ENCODE results near the gene C19orf67.

Gene C19orf67

DNA sequence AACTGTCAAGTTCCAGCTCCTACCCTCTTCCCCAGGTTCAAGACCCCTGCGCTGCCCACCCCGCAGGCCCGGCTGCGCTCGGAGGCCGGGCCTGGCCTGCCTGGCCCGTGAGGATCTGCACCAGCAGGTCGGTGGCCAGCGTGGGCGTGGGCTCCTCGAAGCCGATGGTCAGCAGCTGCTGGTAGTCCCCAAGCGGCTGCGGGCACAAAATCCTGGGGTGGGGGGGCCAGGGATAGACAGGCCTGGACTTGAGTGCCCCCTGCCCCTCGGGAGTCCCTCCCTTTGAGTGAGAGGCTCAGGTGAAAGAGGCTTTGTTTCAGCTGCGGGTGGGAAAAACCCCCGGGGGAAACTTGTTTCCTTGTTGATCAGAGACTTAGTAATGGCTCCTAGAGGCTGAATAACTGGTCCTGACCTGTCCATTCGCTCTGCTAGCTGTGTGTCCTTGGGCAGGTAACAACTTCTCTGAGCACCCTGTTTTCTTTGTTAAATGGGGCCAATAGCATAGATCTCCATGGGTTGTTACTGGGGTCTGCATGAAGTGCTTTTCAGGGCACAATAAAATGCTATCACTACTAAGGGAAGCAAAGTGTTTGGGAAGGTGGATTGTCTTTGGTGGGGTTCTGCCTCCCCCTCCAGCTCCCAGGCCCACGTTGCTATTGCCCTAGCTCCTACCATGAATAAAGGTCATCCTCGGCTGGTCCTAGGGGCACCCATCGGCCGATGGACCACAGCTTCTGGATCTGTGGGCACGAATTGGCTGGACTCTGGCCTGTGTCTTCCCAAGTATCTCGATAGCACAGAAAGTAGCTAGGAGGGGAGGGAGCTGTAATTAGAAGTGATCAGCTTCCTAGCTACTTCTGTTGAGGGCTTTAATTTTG, 3.5 kb downstream of the C19orf67 start:
- peak; percentile 62 for DNase-seq

DNA sequence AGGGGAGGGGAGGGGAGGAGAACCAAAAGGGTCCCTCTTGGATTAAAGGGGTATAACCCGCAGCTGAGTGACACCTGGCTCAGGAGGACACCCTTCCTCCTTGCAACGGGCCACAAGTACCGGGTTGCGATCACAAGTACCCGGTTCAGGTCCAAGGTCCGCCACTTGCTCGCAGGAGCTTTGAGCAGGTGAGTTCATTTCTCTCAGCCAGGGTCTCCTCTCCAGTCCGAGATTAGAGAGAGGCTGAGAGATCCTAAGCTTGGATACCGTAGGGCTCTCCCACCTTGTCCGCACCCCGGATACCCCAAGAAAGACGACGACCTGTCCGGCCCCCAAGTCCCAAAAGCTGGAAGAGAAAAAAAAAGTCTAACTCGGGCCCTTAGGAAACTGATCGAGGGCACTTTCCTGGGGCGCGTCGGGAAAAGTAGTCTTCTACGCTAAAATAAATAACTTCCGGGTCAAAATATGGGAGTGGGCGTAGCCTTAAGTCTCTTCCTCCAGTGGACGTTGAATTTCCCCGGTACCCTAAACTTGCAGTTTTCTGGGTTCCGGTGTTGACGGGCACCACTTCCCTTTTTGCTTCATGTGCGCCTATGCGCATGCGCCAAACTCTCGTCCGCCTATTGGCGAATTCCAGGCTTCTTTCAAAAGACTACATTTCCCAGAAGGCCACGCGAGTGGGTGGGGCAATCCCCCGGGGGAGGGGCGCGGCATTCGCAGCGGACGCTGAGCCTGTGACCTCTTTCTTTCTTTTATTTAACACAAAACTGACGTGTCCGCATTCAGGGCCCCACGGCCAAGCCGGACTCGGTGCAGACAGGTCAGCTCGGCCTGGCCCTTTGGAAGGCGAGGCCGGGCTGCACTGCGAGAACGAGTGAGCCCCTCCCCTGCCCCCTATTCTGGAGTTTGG, 4.4 kb downstream of the C19orf67 start:
- DNase-seq, result peak; percentile 100

DNA sequence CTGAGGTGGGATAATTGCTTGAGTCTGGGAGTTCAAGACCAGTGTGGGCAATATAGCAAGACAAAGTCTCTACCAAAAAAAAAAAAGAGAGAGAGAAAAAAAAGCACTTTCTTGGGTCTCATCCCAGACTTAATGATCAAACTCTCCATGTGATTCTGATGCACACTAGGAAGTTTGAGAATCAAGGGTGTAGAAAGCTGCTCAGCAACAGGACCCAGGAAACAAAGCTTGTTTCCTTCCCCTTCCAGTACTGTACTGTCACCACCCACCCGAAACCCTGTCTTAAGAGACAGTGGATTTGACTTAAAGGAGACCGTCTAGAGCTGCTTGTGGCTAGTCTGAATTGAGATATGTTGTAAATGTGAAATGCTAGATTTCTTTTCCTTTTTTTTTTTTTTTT, 7.2 kb downstream of the C19orf67 start:
- DNase-seq, result no peak

GRCh38 chr19:14073925-14074838, 11.4 kb downstream of the C19orf67 start:
- DNase-seq, result peak; percentile 22

DNA sequence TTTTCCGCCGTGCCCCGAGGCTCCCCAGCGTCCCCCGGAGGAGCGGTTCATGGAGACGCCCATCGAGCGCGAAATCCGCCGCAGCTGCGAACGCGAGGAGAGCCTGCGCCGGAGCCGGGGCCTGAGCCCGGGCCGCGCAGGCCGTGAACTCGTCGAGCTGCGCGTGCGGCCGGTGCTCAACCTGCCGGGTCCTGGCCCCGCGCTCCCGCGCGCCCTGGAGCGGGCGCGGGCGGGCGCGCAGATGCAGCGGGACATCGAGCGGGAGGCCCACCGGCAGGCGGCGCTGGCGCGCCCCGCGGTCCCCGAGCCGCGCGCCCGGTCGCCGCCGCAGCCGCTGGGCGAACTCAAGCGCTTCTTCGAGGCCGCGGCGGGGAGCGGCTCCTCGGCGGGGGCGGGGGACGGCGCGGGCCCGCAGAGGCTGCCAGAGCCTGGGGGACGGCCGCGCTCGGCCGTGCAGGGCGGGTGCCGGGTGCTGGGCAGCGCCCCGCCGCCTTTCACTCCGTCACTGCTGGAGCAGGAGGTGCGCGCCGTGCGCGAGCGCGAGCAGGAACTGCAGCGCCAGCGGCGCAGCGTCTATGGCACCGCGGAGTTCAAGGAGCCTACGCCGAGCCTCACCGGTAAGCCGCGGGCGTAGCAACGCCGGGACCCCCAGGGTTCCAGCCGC, 12.2 kb downstream of the C19orf67 start:
- DNase-seq, result peak; percentile 78

GRCh38 chr19:14072535-14073260, 12.9 kb downstream of the C19orf67 start, which contains the start of gene MISP3:
MISP3 (plus strand) TSS chr19:14072786; CDS start chr19:14073310, 524 bp downstream.
- peak; percentile 42 for DNase-seq

GRCh38 chr19:14070268-14071050, 15.1 kb downstream of the C19orf67 start:
- no peak for DNase-seq

GRCh38 chr19:14066134-14066533, 19.4 kb downstream of the C19orf67 start:
- DNase-seq, result no peak

GRCh38 chr19:14063105-14063504, 22.5 kb downstream of the C19orf67 start:
- DNase-seq, result no peak

DNA sequence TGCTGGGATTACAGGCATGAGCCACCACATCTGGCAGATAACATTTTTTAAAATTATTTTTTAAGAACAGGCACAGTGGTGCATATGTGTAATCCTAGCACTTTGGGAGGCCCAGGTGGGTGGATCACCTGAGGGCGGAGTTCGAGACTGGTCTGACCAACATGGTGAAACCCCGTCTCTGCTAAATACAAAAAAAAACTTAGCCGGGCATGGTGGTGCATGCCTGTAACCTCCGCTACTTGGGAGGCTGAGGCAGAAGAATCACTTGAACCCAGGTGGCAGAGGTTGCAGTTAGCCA, 23.1 kb downstream of the C19orf67 start:
- no peak for DNase-seq

DNA sequence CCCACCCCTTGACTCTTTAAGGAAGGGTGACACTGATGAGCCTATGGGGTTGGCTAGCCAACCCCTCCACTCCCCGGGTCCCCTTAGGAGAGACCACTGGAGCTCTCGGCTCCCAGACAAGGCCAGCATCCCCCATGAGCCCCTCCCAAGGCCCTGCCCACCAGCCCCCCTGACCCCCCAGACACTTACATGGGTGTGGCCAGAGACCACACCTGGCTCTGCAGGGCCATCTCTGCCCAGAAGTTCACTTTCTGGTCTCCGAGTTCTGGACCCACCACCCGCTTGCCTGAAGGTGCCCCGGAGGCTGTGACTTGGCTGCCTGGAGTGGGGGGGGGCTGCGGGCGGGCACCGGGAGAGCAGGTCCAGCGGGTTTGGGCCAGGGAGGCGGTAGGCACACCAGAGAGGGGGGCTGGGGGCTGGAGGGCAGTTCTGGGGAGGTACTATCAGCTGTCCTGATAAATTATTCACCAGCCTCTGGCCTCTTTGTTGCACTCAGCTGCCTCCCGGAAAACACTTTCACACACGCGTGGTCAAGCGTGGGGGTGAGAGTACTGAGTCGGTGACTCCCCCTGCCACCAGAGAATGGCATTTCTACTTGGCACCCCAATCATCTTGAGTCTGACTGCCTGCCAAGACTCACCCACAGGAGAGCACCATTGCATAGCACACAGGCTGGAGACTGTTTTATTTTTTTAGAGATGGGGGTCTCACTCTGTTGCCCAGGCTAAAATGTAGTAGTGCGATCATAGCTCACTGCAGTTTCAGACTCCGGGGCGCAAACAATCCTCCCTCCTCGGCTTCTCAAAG, 23.6 kb downstream of the C19orf67 start, which contains the start of gene PALM3:
TSS of gene PALM3 (minus strand) at position 326 of the 807 bp plus-strand sequence. CDS start at position 230, 96 bp downstream.
- no peak for DNase-seq

DNA sequence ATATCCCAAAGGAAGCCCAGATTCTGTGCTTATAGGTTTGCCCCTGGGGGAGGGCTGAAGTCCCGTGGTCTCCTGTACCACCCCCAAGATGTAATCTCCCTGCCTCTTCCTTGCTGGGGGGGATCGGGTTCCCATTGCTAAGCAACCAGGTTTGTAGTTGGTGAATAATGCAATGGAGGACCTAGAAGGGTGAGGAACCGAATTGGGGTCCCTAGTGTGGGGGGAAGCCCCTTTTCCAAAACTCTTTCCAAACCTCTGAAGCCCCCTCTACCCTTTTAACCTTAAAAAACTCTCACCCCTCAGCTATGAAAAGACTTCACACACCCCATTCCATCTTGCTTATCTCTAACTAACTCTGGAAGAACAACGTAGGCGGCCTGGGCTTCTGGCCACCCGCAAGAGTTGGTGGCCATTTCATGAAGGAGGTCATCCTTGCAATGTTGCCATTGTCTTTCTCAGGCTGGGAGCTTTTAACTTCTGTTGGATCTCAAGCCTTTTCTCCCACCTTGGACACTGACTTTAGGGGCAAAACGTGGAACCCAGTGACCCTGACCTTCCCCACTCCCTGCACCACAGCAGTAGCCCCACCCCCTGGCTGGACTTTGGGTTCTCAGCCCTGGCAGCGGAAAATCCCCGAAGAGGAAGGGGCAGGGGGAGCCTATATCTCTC, 24.4 kb downstream of the C19orf67 start:
- no peak for DNase-seq

- no peak for DNase-seq
Measured at GRCh38 chr19:14059652-14060155, 25.9 kb downstream of the C19orf67 start.

- DNase-seq, result peak; percentile 53
Measured at GRCh38 chr19:14059093-14059480, 26.5 kb downstream of the C19orf67 start.

GRCh38 chr19:14058182-14059092, 27.1 kb downstream of the C19orf67 start:
- DNase-seq, result no peak

DNA sequence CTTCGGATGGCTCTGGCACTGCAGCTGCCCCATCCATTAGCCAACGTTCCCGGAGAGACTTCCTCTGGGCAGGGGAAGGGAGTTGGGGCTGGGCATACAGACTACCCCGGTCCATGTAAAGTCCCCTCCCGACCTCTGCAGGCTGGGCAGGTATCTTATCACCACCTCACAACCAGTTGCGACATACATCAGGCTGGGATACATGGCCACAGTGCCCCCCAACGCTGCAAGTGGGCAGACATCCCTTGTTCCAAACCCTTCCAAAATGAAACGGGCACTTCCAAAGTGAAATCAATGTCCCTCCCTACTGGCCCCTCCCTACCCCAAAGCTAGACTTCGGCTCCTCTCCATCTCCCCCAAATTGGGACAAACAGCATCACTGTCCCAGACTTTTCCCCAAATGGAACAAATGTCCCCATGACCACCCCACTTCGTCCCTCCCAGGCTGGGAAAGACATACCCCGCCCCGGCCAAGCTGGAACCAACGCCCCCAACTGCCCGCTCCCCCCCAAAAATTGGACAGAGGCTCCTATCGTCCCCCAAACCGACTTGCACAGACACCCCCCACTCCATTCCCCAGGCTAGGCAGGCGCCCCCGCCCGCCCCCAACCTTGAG, 28.7 kb downstream of the C19orf67 start:
- no peak for DNase-seq

DNA sequence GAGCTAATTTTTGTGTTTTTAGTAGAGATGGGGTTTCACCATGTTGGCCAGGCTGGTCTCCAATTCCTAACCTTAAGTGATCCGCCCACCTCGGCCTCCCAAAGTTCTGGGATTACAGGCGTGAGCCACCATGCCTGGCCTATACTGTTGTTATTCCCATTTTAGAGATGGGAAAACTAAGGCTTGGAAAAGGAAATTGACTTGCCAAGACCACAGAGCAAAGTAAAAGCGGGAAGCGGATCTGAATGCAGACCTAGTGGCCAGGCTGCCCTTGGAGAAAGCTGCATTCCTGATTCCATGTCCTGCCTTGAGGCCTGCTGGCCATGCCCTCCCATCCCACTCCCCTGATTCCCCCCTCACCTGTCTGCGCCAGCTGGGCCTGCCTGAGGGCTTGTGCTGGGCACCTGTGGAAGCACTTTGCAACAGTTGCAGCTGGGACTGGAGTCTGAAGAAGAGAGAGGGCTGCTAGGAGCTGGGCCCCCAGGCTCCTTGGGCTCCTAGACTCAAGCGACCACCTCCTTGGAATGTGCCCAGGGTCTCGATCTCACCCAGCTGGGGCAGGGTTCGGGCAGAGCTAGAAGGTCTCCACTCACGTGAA, 29.4 kb downstream of the C19orf67 start:
- no peak for DNase-seq
